ENCODE results near the gene CRYZL1.
"Not testable (repeated sequence)": the region's sequence is repeated elsewhere in the genome, so short reads cannot be mapped to it uniquely, and the experiment has no call there.

Gene CRYZL1

DNA sequence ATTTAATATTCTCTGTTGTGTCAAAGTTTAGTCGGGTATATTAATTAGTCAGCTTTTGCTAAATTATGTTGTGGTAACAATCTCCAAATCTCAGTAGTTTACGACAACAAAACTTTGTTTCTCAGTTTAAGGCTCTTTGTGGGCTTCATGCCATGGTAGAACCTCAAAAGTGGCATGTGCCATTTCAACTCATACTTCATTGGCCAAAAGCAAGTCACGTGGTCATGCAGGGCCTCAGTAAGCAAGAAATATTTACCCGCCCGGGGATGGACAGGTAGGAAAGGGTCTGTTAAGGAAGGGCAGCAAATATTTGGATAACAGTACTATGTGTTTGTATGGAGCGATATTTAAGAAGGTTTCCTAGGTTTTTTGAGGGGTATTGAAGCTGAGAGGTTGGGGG, 39.3 kb upstream of the CRYZL1 start:
- H3K27ac ChIP-seq (ENCODE audit: low read length), result no peak overlapping the region
- no peak for DNase-seq
- H3K4me1 ChIP-seq (ENCODE audit: insufficient read depth, low read length), result no peaks in the 10 kb centered on the region
- no peaks in the 10 kb centered on the region for H3K79me2 ChIP-seq (ENCODE audit: insufficient read depth, low read length)
- H3K4me3 ChIP-seq (ENCODE audit: low read depth in 1 of 2, low read length in 2 of 2), result no peak overlapping the region
- TF ChIP-seq EZH2 (IDR thresholded peaks at IDR 0.05; ENCODE audit: borderline replicate concordance, low read depth, low read length, severe bottlenecking) (no peak), CTCF (IDR thresholded peaks at IDR 0.05; ENCODE audit: borderline replicate concordance, extremely low read depth, low read length, poor library complexity, severe bottlenecking) (no peak)
- no peaks in the 10 kb centered on the region for H3K27me3 ChIP-seq (ENCODE audit: insufficient read depth, low read length, poor library complexity)
- no peak overlapping the region for H3K9ac ChIP-seq (ENCODE audit: low read depth, low read length)
- ATAC-seq (ENCODE audit: insufficient read depth, low read depth), result no peak
- no peaks in the 10 kb centered on the region for H3K9me3 ChIP-seq (ENCODE audit: insufficient read depth, low read length, severe bottlenecking)
- H3K36me3 ChIP-seq (ENCODE audit: insufficient read depth, low read length), result no peaks in the 10 kb centered on the region
- H3K4me2 ChIP-seq (ENCODE audit: insufficient read depth, low read length), result no peak overlapping the region
- no peaks in the 10 kb centered on the region for H4K20me1 ChIP-seq (ENCODE audit: insufficient read depth, low read length)
- H2AFZ ChIP-seq (ENCODE audit: low read depth, low read length), result no peak overlapping the region

GRCh38 chr21:33677450-33677849, 35.9 kb upstream of the CRYZL1 start:
- Histone ChIP-seq H3K9ac (ENCODE audit: low read depth, low read length) (no peak overlapping the region), H3K27me3 (ENCODE audit: insufficient read depth, low read length, poor library complexity) (no peaks in the 10 kb centered on the region), H3K9me3 (ENCODE audit: insufficient read depth, low read length, severe bottlenecking) (no peaks in the 10 kb centered on the region), H2AFZ (ENCODE audit: low read depth, low read length) (no peak overlapping the region), H3K4me2 (ENCODE audit: insufficient read depth, low read length) (no peak overlapping the region), H3K36me3 (ENCODE audit: insufficient read depth, low read length) (no peaks in the 10 kb centered on the region), H3K27ac (ENCODE audit: low read length) (no peak overlapping the region), H3K4me1 (ENCODE audit: insufficient read depth, low read length) (no peaks in the 10 kb centered on the region), H3K79me2 (ENCODE audit: insufficient read depth, low read length) (no peaks in the 10 kb centered on the region), H4K20me1 (ENCODE audit: insufficient read depth, low read length) (no peaks in the 10 kb centered on the region), H3K4me3 (ENCODE audit: low read depth in 1 of 2, low read length in 2 of 2) (no peak overlapping the region)
- DNase-seq, result no peak
- TF ChIP-seq CTCF (IDR thresholded peaks at IDR 0.05; ENCODE audit: borderline replicate concordance, extremely low read depth, low read length, poor library complexity, severe bottlenecking) (no peak), EZH2 (IDR thresholded peaks at IDR 0.05; ENCODE audit: borderline replicate concordance, low read depth, low read length, severe bottlenecking) (no peak)
- ATAC-seq (ENCODE audit: insufficient read depth, low read depth), result no peak

- H3K27ac ChIP-seq (ENCODE audit: low read length); H3K36me3 ChIP-seq (ENCODE audit: insufficient read depth, low read length); DNase-seq; ATAC-seq (ENCODE audit: insufficient read depth, low read depth); H3K9ac ChIP-seq (ENCODE audit: low read depth, low read length); H2AFZ ChIP-seq (ENCODE audit: low read depth, low read length); H3K79me2 ChIP-seq (ENCODE audit: insufficient read depth, low read length); H3K9me3 ChIP-seq (ENCODE audit: insufficient read depth, low read length, severe bottlenecking); H3K4me3 ChIP-seq (ENCODE audit: low read depth in 1 of 2, low read length in 2 of 2); H4K20me1 ChIP-seq (ENCODE audit: insufficient read depth, low read length); H3K4me2 ChIP-seq (ENCODE audit: insufficient read depth, low read length); H3K4me1 ChIP-seq (ENCODE audit: insufficient read depth, low read length); H3K27me3 ChIP-seq (ENCODE audit: insufficient read depth, low read length, poor library complexity): not testable (repeated sequence)
These were observed 35.1 kb upstream of the CRYZL1 start for GRCh38 chr21:33676666-33677065.

- Histone ChIP-seq H3K9ac (ENCODE audit: low read depth, low read length) (no peak overlapping the region), H3K27me3 (ENCODE audit: insufficient read depth, low read length, poor library complexity) (no peaks in the 10 kb centered on the region), H3K4me2 (ENCODE audit: insufficient read depth, low read length) (no peak overlapping the region), H3K27ac (ENCODE audit: low read length) (no peak overlapping the region), H3K4me3 (ENCODE audit: low read depth in 1 of 2, low read length in 2 of 2) (no peak overlapping the region), H4K20me1 (ENCODE audit: insufficient read depth, low read length) (peaks cover 3% of the 10 kb centered on the region; the same call in 1 of the 2 replicates), H3K36me3 (ENCODE audit: insufficient read depth, low read length) (no peaks in the 10 kb centered on the region), H3K9me3 (ENCODE audit: insufficient read depth, low read length, severe bottlenecking) (no peaks in the 10 kb centered on the region), H3K4me1 (ENCODE audit: insufficient read depth, low read length) (no peaks in the 10 kb centered on the region), H3K79me2 (ENCODE audit: insufficient read depth, low read length) (no peaks in the 10 kb centered on the region; the same call in 1 of the 2 replicates), H2AFZ (ENCODE audit: low read depth, low read length) (no peak overlapping the region)
- TF ChIP-seq CTCF (IDR thresholded peaks at IDR 0.05; ENCODE audit: borderline replicate concordance, extremely low read depth, low read length, poor library complexity, severe bottlenecking), result no peak
- no peak for ATAC-seq (ENCODE audit: insufficient read depth, low read depth)
- DNase-seq, result no peak
These were observed 32.7 kb upstream of the CRYZL1 start for GRCh38 chr21:33674226-33674625.
